WTC11 (cell line): ENCODE measurements around the gene USB1.

Experiments
- CBFB ChIP-seq: sonication (generic); formaldehyde crosslinking; IDR thresholded peaks from 2 replicates; pipeline ENCODE4 v1.8.1; 2022; ENCODE audit warnings: mild to moderate bottlenecking, low read depth, missing genetic modification reagents
- CREB1 ChIP-seq: sonication (generic); formaldehyde crosslinking; IDR thresholded peaks from 2 replicates; pipeline ENCODE4 v1.8.0; 2023; ENCODE audit warnings: mild to moderate bottlenecking, missing genetic modification reagents
- ESRRA ChIP-seq: sonication (generic); formaldehyde crosslinking; IDR thresholded peaks from 2 replicates; pipeline ENCODE4 v1.8.1; 2022; ENCODE audit warnings: mild to moderate bottlenecking, missing genetic modification reagents, borderline replicate concordance
- NR3C1 ChIP-seq: sonication (generic); formaldehyde crosslinking; conservative IDR thresholded peaks from 2 replicates; pipeline ENCODE4 v1.8.1; 2023; ENCODE audit warnings: low read depth, mild to moderate bottlenecking, missing genetic modification reagents
- RELA ChIP-seq: sonication (generic); formaldehyde crosslinking; IDR thresholded peaks from 2 replicates; pipeline ENCODE4 v1.8.1; 2022; ENCODE audit warnings: missing genetic modification reagents, mild to moderate bottlenecking, borderline replicate concordance
- TP53 ChIP-seq: sonication (generic); formaldehyde crosslinking; IDR thresholded peaks from 2 replicates; pipeline ENCODE4 v1.8.1; 2023; ENCODE audit warnings: mild to moderate bottlenecking, missing genetic modification reagents
- ZNF423 ChIP-seq: fragments of 250-450 bp; sonication (Bioruptor Pico); IDR thresholded peaks from 2 replicates; pipeline ENCODE4 v2.1.2; 2022; ENCODE audit warnings: mild to moderate bottlenecking, moderate library complexity
- TF ChIP-seq, protein P1 (sequence below): fragments of 200-600 bp; IDR thresholded peaks from 2 replicates; pipeline ENCODE4 v1.8.0; 2022; ENCODE audit warnings: antibody characterized with exemption
- TF ChIP-seq, protein P2 (sequence below): sonication (generic); formaldehyde crosslinking; conservative IDR thresholded peaks from 2 replicates; pipeline ENCODE4 v1.8.1; 2022; ENCODE audit warnings: mild to moderate bottlenecking, missing genetic modification reagents

DNA sequence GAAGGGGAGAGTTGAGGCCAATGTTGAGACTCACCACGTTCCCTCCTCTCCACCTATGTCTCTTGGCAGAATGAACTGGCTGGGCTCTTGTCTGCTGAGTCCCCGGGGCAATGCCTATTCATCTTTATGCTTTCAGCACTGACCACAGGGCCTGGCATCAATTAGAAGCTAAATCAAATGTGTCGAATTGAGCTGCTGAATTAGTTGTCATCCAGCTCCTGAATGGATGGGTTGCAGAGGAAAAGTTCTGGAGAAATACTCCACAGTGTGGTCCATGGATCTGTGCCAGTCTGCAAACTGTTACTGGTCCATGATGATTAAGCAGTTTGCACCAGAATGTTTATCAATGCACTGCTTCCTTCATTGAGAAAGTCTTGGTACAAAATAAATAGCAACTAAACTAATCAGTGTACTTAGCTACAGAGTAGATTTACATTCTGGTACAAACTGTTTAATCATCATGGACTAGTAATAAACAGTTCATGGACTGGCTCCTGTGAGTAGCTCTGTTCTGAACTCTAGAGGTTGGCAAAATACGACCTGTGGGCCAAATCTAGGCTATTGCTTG, 34.9 kb upstream of the USB1 start:
- TF ChIP-seq NR3C1 (CRISPR knock-in tag), result no peak
- TF ChIP-seq, protein P1, sequence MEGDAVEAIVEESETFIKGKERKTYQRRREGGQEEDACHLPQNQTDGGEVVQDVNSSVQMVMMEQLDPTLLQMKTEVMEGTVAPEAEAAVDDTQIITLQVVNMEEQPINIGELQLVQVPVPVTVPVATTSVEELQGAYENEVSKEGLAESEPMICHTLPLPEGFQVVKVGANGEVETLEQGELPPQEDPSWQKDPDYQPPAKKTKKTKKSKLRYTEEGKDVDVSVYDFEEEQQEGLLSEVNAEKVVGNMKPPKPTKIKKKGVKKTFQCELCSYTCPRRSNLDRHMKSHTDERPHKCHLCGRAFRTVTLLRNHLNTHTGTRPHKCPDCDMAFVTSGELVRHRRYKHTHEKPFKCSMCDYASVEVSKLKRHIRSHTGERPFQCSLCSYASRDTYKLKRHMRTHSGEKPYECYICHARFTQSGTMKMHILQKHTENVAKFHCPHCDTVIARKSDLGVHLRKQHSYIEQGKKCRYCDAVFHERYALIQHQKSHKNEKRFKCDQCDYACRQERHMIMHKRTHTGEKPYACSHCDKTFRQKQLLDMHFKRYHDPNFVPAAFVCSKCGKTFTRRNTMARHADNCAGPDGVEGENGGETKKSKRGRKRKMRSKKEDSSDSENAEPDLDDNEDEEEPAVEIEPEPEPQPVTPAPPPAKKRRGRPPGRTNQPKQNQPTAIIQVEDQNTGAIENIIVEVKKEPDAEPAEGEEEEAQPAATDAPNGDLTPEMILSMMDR, result no peak
- TF ChIP-seq TP53 (CRISPR knock-in tag), result no peak
- no peak for TF ChIP-seq RELA (CRISPR knock-in tag)
- TF ChIP-seq CREB1, result no peak
- no peak for TF ChIP-seq ESRRA (CRISPR knock-in tag)
- TF ChIP-seq ZNF423 (CRISPR knock-in tag), result no peak
- TF ChIP-seq, protein P2, sequence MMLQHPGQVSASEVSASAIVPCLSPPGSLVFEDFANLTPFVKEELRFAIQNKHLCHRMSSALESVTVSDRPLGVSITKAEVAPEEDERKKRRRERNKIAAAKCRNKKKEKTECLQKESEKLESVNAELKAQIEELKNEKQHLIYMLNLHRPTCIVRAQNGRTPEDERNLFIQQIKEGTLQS (CRISPR knock-in tag), result no peak
- TF ChIP-seq CBFB (CRISPR knock-in tag), result no peak
